Activated CD4-positive, alpha-beta memory T cell treated with anti-CD3 and anti-CD28 coated beads for 36 hours (primary cell): ENCODE measurements around the gene ENOX1. TPM values are rescaled to one million over a fixed set of nuclear protein-coding genes. Genes with fewer than 3 reads are reported as not detected.

Source experiments
- CTCF ChIA-PET: fragments of 350-600 bp; sonication (Branson Sonifier 250); formaldehyde crosslinking; loops from one replicate; lab custom pipeline; 2021; ENCODE audit warnings: antibody characterized with exemption, inconsistent platforms; lab: Charles Lee
- POLR2A ChIA-PET: fragments of 350-600 bp; sonication (Branson Sonifier 250); formaldehyde crosslinking; loops from one replicate; lab custom pipeline; 2021; ENCODE audit warnings: antibody characterized with exemption; lab: Charles Lee
- DNase-seq: peaks from one replicate; pipeline ENCODE4 v3.0.0-alpha.2; 2020
- H3K27ac Mint-ChIP-seq: one replicate; pipeline ENCODE4 v1.8.0; 2021; ENCODE audit warnings: mixed read lengths
- H3K27me3 Mint-ChIP-seq: one replicate; pipeline ENCODE4 v1.8.0; 2021; ENCODE audit warnings: mixed read lengths
- H3K36me3 Mint-ChIP-seq: one replicate; pipeline ENCODE4 v1.8.0; 2021; ENCODE audit warnings: mixed read lengths
- H3K4me1 Mint-ChIP-seq: one replicate; pipeline ENCODE4 v1.8.0; 2021; ENCODE audit warnings: low read depth, mixed read lengths
- H3K4me3 Mint-ChIP-seq: one replicate; pipeline ENCODE4 v1.8.0; 2021; ENCODE audit warnings: mild to moderate bottlenecking, mixed read lengths
- H3K9me3 Mint-ChIP-seq: one replicate; pipeline ENCODE4 v1.8.0; 2021; ENCODE audit warnings: mixed read lengths
- intact Hi-C: fragments of 100-400 bp; cut with micrococcal nuclease; formaldehyde crosslinking; loops from one replicate; pipeline ENCODE4 v1.15.1; 2023
- total RNA-seq, 2 experiments: library from RNA; stranded (reverse); gene quantifications; one replicate each; pipeline ENCODE4 v1.2.3, GENCODE V29; 2021

Gene ENOX1
- total RNA-seq, 2 experiments from 2014 or later: 0.44 to 0.45 TPM

DNA sequence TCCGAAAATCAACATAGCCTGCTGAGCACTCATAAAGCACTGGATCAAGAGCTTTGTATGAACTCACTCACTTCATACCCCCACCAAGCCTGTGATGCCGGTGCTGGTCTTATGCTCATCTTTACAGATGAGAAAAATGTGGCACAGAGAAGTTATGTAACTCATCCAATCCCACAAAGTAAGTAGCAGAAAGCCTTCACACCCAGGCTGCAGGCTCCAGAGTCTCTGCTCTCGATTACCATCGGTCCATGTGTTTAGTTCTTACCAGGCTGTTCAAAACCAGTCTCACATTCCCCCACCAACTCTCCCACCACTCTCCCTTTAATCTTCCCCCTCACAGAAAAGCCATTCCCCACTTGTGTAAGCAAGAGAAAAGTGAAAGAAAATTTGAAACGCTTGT, 487.4 kb downstream of the ENOX1 start:
- Mint-ChIP-seq H3K4me1 (no peaks in the 10 kb centered on the region), H3K36me3 (no peaks in the 10 kb centered on the region), H3K27ac (no peak overlapping the region), H3K9me3 (no peaks in the 10 kb centered on the region), H3K27me3 (peaks cover 11% of the 10 kb centered on the region), H3K4me3 (no peak overlapping the region)
- CTCF ChIA-PET: no interaction called here
- intact Hi-C loops: no loop called here
- POLR2A ChIA-PET: no interaction called here
- DNase-seq: no peak

DNA sequence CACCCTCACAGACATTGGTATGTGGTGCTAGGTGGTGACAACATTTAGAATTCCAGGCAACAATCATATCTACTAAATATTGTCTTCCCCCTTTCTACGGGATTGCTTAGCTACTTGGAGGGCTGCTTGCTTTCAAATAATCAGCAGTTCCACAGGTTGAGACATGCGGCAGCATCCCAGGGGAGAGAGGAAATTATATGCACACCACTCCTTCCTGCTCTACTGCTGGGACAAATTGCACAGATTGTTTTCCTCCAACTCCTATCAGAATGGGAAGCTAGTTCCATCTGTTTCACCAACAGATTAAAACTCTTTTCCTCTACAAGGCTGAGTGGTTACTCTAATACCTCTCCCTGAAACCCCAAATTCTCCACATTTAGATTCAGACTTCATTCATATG, 488.0 kb downstream of the ENOX1 start:
- no peaks in the 10 kb centered on the region for H3K4me1 Mint-ChIP-seq
- H3K36me3 Mint-ChIP-seq: no peaks in the 10 kb centered on the region
- H3K9me3 Mint-ChIP-seq: no peaks in the 10 kb centered on the region
- H3K27me3 Mint-ChIP-seq: peaks cover 11% of the 10 kb centered on the region
- DNase-seq: no peak
- H3K27ac Mint-ChIP-seq: no peak overlapping the region
- no peak overlapping the region for H3K4me3 Mint-ChIP-seq
- CTCF ChIA-PET: no interaction called here
- POLR2A ChIA-PET: no interaction called here
- intact Hi-C loops: no loop called here

DNA sequence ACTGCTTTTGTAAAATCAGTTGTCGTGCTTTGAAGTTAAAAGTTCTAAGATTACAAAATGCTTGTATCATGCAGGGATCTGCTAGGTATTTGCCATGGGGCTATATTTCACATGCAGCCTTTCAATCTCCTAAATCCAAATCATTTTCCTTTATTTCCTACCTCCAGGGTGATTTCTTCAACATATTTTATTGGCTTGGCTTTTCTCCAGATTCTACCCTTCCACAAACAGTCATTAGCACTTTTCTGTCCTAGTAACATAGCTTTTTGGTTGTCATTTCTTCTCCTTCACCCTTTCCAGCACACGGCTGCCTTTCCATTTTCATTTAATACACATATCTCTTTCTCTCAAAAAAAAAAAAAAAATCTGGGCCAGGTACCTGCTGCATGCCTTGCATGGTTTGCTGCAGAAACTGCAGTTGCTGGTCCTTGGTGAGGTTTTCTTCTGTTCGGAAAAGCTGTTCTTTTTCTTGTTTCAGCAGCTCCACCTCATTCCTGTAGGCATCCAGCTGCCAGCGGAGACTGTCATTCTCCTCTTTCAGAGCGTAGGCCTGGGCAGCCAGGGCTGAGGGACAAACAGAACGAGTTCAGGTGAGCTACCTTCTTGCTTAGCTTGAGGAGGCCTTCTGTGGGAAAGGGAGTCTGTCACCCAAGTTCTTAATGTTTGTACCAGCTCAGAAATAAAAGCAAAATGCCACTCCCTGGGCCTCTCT, 488.6 kb downstream of the ENOX1 start:
- Mint-ChIP-seq H3K4me3 (no peak overlapping the region), H3K27me3 (peaks cover 11% of the 10 kb centered on the region), H3K27ac (no peak overlapping the region), H3K9me3 (no peaks in the 10 kb centered on the region), H3K4me1 (no peaks in the 10 kb centered on the region), H3K36me3 (no peaks in the 10 kb centered on the region)
- no peak for DNase-seq
- ChIA-PET CTCF (no interaction called here), POLR2A (no interaction called here)
- intact Hi-C loops: no loop called here

DNA sequence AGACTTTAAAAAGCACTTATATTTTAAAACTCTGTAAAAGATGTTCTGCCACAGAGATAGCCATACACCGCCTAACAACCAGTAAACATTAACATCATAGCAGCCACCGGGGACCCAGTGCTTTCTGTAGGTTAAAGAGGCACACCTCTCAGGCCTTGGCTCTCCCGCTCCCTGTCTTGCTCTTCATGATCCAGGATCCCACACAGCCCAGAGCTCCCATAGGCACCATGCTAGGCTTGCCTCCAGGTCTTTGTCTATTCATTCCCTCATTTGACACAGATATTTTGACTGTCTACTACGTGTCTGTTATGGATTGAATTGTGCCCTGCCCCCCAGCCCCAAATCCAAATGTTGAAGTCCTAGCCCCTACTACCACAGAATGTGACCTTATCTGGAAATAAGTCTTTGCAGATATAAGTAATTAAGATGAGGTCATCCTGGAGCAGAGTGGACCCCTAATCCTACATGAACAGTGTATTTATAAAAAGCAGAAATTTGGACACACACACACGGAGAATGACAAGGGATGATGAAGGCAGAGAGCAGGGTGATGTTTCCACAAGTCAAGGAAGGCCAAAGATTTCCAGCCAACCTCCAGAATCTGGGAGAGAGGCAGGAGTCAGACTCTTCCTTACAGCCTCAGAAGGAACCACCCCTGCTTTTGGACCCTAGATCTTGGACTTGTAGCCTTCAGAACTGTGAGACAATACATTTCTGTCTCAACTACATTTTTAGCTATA, 490.8 kb downstream of the ENOX1 start:
- H3K36me3 Mint-ChIP-seq: no peaks in the 10 kb centered on the region
- no peaks in the 10 kb centered on the region for H3K4me1 Mint-ChIP-seq
- no peaks in the 10 kb centered on the region for H3K9me3 Mint-ChIP-seq
- POLR2A ChIA-PET: no interaction called here
- intact Hi-C loops: no loop called here
- no peak for DNase-seq
- no peak overlapping the region for H3K27ac Mint-ChIP-seq
- CTCF ChIA-PET: no interaction called here
- H3K4me3 Mint-ChIP-seq: no peak overlapping the region
- peaks cover 11% of the 10 kb centered on the region for H3K27me3 Mint-ChIP-seq

DNA sequence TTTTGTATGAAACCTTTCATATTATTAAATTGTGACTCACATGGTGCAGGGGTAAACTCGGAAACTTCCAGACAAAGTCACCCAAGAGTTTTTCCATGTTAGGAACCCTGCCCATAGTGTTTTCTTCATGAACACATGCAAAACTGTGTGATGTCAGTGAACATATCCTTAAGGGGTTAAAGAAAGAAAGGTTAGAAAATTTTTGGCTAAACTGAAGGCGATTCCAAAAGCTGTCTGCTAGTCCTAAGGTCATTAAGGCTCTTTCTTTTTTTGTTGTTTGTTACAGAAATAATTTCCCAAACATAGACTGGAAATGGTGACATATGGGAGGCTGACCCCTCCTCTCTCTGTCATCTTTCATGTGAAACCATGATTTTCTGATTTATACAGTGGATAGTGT, 491.5 kb downstream of the ENOX1 start:
- CTCF ChIA-PET: no interaction called here
- H3K4me1 Mint-ChIP-seq: no peaks in the 10 kb centered on the region
- H3K27ac Mint-ChIP-seq: no peak overlapping the region
- DNase-seq: no peak
- H3K27me3 Mint-ChIP-seq: peaks cover 10% of the 10 kb centered on the region
- H3K4me3 Mint-ChIP-seq: no peak overlapping the region
- intact Hi-C loops: no loop called here
- no peaks in the 10 kb centered on the region for H3K9me3 Mint-ChIP-seq
- H3K36me3 Mint-ChIP-seq: no peaks in the 10 kb centered on the region
- POLR2A ChIA-PET: no interaction called here

DNA sequence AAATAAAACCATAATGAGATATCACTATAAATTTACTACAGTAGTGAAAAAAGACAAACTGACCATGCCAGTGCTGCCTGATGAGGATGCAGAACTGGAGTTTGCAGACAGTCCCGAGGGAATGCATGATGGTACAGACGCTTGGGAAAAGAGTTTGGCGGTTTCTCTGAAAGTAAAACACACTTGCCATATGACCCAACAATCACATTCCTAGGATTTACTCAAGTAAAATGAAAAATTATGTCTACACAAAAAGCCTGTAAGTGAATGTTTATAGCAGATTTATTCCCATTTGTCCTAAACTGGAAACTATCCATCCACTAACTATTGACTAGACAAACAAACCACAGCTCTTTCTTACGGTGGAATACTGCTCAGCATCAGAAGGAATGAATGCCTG, 492.4 kb downstream of the ENOX1 start:
- no peak for DNase-seq
- no peaks in the 10 kb centered on the region for H3K9me3 Mint-ChIP-seq
- intact Hi-C loops: no loop called here
- H3K27ac Mint-ChIP-seq: no peak overlapping the region
- POLR2A ChIA-PET: no interaction called here
- H3K27me3 Mint-ChIP-seq: peaks cover 7% of the 10 kb centered on the region
- CTCF ChIA-PET: no interaction called here
- no peaks in the 10 kb centered on the region for H3K4me1 Mint-ChIP-seq
- H3K4me3 Mint-ChIP-seq: no peak overlapping the region
- H3K36me3 Mint-ChIP-seq: no peaks in the 10 kb centered on the region

DNA sequence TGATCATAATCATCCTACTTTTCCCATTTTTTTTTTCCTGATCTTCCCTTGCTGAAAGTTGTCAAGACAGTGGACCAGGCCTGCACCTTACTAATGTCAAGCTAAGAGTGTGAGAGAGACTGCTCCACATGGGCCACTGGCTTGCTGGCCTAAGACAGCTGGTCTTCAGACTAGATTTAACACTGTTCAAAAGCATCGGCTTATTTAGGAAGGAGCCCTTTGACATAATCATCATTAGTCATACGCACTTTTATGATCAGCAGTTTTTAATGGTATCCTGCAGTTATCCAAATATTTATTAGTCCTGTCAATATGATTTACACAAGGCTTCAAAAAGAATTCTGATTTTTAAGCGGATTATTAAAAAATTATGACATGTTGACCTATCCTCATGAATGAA, 492.8 kb downstream of the ENOX1 start:
- peaks cover 6% of the 10 kb centered on the region for H3K27me3 Mint-ChIP-seq
- no peak overlapping the region for H3K4me3 Mint-ChIP-seq
- no peaks in the 10 kb centered on the region for H3K9me3 Mint-ChIP-seq
- no peaks in the 10 kb centered on the region for H3K4me1 Mint-ChIP-seq
- ChIA-PET POLR2A (no interaction called here), CTCF (no interaction called here)
- no peak for DNase-seq
- intact Hi-C loops: no loop called here
- H3K36me3 Mint-ChIP-seq: no peaks in the 10 kb centered on the region
- H3K27ac Mint-ChIP-seq: no peak overlapping the region

DNA sequence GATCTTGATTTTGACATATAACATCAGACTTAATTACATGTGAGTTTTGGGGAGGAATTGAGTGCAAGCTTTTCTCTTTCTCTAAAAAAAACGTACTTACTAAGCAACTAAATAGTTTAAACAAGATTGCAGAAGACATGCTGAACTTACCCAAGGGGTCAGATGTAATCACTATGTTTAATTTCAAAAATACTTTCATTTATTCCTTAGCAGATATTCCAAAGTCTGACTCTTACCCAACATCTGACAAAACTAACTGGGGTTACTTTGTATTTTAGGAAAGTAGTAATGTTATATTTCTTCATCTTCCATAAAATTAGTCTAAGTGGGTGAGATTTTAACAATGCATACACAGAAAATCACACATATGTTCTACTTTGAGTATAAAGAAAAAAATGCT, 493.2 kb downstream of the ENOX1 start:
- no peaks in the 10 kb centered on the region for H3K36me3 Mint-ChIP-seq
- H3K4me1 Mint-ChIP-seq: no peaks in the 10 kb centered on the region
- CTCF ChIA-PET: no interaction called here
- intact Hi-C loops: no loop called here
- POLR2A ChIA-PET: no interaction called here
- no peak for DNase-seq
- no peak overlapping the region for H3K27ac Mint-ChIP-seq
- H3K9me3 Mint-ChIP-seq: no peaks in the 10 kb centered on the region
- no peak overlapping the region for H3K4me3 Mint-ChIP-seq
- H3K27me3 Mint-ChIP-seq: peaks cover 4% of the 10 kb centered on the region

DNA sequence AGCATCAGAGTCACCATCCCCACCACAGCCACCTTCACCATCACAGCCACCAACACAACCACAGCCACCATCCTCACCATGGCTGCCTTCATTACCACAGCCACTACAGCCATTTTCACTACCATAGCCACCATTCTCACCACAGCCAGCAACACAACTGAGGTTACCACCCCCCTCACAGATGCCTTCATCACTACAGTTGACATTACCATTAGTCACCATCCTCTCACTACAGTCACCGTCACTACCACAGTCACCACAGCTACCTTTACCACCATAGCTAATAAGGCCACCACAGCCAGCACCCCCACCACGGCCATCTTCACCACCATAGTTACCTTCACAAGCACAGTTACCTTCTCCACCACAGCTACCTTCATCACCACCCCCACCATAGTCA, 493.8 kb downstream of the ENOX1 start:
- no peaks in the 10 kb centered on the region for H3K36me3 Mint-ChIP-seq
- ChIA-PET CTCF (no interaction called here), POLR2A (no interaction called here)
- peaks cover 4% of the 10 kb centered on the region for H3K27me3 Mint-ChIP-seq
- H3K4me3 Mint-ChIP-seq: no peak overlapping the region
- H3K27ac Mint-ChIP-seq: no peak overlapping the region
- H3K4me1 Mint-ChIP-seq: no peaks in the 10 kb centered on the region
- no peaks in the 10 kb centered on the region for H3K9me3 Mint-ChIP-seq
- DNase-seq: no peak
- intact Hi-C loops: no loop called here

DNA sequence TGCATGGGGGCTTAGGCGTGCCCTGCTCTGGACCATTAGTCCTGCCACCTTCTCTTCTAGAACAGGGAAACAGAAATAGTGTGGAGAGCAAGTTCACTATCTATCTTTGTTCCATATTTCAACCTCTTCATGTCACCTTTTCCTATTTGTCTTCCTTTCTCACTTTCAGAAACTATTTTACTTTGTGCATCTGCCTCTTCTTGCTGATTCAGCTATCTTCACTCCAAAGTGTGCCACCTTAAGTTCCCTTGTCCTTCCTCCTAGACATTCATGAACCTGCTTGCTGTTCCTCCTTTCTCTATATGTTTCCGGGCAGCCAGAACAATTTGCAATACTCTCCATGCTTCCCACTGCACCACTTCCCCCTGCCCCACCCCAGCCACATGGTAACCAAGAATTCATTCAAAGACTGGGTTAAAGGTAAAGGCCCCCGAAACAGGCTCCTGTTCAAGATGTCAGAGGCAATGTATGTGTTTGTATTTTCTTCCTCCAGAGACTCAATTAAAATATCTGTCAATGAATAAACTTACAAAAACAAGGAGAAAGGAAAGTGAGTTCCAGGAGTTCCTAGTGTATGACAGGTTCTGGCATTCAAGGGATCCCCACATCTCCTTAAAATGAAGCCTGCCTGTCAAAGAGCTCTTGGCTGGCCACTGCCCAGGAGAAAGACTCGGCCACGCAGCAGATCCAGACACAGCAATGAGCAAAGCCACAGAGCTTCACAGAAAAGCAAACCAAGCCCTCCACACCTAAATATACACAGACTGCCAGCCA, 495.3 kb downstream of the ENOX1 start:
- no peak for DNase-seq
- H3K27ac Mint-ChIP-seq: no peak overlapping the region
- H3K9me3 Mint-ChIP-seq: no peaks in the 10 kb centered on the region
- no peaks in the 10 kb centered on the region for H3K4me1 Mint-ChIP-seq
- no peaks in the 10 kb centered on the region for H3K36me3 Mint-ChIP-seq
- ChIA-PET CTCF (no interaction called here), POLR2A (no interaction called here)
- no peak overlapping the region for H3K4me3 Mint-ChIP-seq
- peaks cover 4% of the 10 kb centered on the region for H3K27me3 Mint-ChIP-seq
- intact Hi-C loops: no loop called here

DNA sequence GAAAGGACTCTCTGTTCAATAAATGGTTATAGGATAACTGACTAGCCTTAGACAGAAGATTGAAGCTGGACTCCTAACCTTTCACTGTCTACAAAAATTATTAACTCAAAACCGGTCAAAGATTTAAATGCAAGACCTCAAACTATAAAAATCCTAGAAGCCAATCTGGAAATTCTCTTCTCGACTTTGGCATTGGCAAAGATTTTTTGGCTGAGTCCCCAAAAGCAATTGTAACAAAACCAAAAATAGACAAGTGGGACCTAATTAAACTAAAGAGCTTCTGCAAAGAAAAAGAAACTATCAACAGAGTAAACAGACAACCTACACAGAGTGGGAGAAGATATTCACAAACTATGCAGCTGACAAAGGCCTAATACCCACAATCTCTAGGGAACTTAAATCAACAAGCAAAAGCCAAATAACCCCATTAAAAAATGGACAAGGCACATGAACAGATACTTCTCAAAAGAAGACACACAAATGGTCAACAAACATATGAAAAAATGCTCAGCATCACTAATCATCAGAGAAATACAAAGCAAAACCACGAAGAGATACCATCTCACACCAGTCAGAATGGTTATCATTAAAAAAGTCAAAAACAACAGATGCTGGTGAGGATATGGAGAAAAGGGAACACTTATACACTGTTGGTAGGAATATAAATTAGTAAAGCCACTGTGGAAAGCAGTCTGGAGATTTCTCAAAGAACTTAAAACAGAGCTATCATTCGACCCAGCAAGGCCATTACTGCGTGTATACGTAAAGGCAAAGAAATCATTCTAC, 497.1 kb downstream of the ENOX1 start:
- POLR2A ChIA-PET: no interaction called here
- no peak overlapping the region for H3K4me3 Mint-ChIP-seq
- no peaks in the 10 kb centered on the region for H3K4me1 Mint-ChIP-seq
- H3K9me3 Mint-ChIP-seq: no peaks in the 10 kb centered on the region
- CTCF ChIA-PET: no interaction called here
- H3K27ac Mint-ChIP-seq: no peak overlapping the region
- H3K27me3 Mint-ChIP-seq: peaks cover 1% of the 10 kb centered on the region
- intact Hi-C loops: no loop called here
- DNase-seq: no peak
- H3K36me3 Mint-ChIP-seq: no peaks in the 10 kb centered on the region

DNA sequence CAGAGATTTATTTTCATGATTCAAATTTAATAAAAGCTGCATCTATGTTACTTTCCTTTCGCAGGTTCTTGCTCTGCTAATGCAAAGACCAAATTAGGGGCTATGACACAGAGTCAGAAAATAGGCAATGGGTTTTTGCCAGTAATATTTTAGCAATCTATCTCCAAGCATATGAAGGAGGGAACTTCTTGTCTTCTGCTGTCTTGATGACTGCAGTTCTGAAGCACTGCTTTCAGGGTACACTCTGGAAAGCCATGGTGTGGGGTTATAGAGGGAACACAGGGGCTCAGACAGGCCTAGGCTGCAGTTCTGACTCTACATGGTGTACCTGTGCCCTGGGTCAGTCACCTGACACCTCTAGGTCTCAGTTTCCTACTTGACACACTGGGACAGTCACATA, 500.0 kb downstream of the ENOX1 start:
- H3K27me3 Mint-ChIP-seq: peaks cover 2% of the 10 kb centered on the region
- H3K36me3 Mint-ChIP-seq: no peaks in the 10 kb centered on the region
- H3K4me3 Mint-ChIP-seq: no peak overlapping the region
- DNase-seq: no peak
- POLR2A ChIA-PET: no interaction called here
- H3K9me3 Mint-ChIP-seq: no peaks in the 10 kb centered on the region
- no peaks in the 10 kb centered on the region for H3K4me1 Mint-ChIP-seq
- CTCF ChIA-PET: no interaction called here
- H3K27ac Mint-ChIP-seq: no peak overlapping the region
- intact Hi-C loops: no loop called here
